ENCODE measurements around the gene HOXB9. TPM values are rescaled to one million over a fixed set of nuclear protein-coding genes. Genes with fewer than 3 reads are reported as not detected.

HOXB9 gene
- total RNA-seq, 4 donors from 2014 or later, result 0.17 to 0.38 TPM; not detected in 2

DNA sequence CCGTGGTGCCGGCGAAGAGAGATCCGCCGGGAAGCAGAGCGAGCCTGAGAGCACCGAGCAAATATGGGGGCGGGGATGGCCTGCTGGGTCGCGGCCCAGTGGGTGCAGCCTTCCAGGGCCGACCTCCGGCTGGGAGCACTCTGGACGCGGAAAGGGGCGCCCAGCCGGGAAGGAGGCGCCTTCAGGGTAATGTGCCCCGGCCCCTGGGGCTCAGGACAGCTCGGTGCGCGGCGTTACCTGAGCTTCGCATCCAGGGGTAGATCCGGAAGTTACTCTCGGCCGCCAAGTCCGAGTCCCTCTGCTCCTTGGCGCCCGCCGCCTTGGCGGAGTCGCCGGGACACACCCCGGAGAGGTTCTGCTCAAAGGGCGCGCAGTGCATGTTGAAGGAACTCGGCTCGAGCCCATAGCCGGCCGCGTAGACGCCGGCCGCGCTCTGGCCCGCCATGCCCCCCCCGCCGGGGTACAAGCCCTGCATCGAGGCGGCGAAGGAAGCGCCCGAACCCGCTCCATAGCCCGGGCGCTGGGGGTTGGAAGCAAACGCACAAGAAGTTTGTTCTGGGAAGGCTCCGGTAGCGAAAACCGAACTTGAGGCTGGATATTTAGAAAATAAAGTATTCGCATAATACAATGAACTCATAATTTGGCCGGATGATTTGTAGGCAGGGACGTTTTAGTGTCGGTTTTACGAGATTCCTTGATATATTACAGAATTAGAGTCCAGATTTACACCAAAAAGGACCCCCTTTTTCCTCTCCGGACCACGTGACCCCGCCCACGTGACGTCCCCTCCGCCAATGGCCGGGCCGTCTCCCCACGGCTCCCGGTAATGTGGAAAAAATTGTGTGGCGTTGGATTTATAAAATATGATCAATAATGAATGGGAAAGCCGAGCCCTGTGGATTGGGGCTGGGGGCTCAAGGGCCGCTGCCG lies 15.6 kb downstream of the HOXB9 start, which contains the start of gene HOXB7:
Gene HOXB7, minus strand, starts transcription at position 736 of the 930 bp plus-strand sequence. Its CDS starts 99 bp downstream, at position 637.
- TF ChIP-seq, protein P1, sequence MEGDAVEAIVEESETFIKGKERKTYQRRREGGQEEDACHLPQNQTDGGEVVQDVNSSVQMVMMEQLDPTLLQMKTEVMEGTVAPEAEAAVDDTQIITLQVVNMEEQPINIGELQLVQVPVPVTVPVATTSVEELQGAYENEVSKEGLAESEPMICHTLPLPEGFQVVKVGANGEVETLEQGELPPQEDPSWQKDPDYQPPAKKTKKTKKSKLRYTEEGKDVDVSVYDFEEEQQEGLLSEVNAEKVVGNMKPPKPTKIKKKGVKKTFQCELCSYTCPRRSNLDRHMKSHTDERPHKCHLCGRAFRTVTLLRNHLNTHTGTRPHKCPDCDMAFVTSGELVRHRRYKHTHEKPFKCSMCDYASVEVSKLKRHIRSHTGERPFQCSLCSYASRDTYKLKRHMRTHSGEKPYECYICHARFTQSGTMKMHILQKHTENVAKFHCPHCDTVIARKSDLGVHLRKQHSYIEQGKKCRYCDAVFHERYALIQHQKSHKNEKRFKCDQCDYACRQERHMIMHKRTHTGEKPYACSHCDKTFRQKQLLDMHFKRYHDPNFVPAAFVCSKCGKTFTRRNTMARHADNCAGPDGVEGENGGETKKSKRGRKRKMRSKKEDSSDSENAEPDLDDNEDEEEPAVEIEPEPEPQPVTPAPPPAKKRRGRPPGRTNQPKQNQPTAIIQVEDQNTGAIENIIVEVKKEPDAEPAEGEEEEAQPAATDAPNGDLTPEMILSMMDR (IDR thresholded peaks at IDR 0.05; ENCODE audit: low read depth), result no peak

DNA sequence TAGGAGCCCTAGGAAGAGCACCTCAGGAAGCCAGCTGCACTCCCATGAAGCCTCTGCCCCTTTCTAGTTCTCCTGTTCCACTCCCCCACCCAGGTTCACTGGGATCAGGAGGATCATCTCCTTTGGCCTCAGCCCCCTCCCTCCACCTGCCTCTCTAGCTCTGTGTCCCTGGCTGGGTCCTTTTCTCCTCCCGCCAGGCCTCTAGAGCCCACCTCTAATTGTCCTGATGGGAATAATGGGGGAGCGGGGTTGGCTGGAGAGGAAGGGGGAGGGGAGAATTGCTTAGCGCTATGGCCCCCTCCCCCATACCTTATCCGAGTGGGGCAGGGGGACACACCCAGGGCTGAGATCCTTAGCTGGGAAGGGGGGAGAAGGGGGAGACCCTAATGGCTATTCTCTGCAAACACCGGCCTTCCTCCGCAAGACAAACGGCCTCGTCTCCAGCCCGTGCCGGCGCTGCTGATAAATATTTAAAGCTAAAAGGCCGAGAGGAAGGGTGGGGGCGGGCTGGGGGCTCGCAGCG lies 16.3 kb downstream of the HOXB9 start:
- TF ChIP-seq, protein P1 (IDR thresholded peaks at IDR 0.05; ENCODE audit: low read depth), result no peak

DNA sequence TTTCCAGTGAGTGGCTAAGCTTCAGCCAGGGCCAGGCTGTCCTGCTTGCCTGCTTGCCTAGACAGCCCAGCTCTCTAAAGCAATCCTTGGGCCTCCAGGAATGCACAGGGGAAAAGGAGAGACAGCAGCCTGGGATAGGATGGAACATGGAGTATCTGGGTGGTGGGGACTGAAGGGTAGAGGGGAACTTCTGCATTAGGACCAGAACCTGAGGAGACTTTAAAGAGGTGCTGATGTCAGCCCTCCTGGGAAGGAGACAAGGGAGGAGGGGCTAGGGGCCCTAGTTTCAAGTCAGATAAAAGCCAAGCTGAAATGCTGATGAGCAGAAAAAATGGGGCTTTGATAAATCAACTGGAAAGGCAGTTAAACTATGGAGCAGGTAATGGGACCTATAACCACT lies 17.1 kb downstream of the HOXB9 start:
- TF ChIP-seq, protein P1 (IDR thresholded peaks at IDR 0.05; ENCODE audit: low read depth), result no peak

DNA sequence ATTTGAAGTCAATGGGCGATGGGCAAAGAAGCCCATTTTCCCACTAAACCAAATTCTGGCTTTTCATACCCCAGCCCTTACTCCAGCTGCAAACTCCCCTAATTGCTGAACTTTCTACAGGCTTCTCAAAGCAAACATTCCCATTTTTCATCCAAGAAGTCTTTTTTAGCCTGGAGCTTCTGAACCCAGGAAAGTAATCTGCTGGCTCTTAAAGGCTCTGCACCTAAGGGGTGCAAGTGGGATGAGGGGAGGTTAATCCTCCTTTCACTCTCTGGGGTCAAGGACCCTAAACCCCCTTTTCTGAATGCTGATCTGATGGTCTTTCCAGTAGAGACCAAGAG lies 17.7 kb downstream of the HOXB9 start:
- TF ChIP-seq, protein P1 (IDR thresholded peaks at IDR 0.05; ENCODE audit: low read depth), result no peak

DNA sequence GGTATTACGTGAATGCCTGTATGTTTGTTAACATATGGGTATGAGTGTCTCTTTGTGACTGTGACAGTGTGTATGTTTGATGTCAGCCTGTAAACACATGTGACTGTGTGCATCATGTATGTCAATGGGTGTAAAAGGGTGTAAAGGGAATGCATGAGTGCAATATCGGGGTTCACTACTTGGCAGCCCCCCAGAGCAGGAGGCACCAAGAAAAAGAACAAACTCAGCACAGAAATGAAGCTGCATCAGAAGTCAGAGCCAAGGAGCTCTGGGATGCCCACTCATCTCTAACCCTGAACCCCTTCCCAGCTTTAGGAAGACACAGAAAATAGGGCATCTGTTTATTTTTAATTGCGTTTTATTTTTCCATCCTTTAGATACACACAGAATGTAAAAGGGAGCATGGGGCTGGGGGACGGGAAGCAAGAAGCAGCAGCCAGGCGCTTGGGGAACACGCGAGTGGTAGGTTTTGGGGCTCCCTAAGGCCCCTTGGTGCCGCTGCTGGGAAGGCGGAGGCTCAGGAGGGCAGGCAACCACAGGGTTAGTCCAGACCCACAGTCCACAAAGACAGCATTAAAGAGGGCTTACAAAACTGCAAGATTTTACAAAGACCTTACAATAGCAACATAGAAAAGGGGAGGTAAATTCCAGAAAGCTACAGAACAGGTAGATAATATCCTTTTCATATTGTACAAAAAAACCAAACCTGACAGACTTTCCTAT lies 19.1 kb downstream of the HOXB9 start:
- TF ChIP-seq, protein P1 (IDR thresholded peaks at IDR 0.05; ENCODE audit: low read depth), result no peak

DNA sequence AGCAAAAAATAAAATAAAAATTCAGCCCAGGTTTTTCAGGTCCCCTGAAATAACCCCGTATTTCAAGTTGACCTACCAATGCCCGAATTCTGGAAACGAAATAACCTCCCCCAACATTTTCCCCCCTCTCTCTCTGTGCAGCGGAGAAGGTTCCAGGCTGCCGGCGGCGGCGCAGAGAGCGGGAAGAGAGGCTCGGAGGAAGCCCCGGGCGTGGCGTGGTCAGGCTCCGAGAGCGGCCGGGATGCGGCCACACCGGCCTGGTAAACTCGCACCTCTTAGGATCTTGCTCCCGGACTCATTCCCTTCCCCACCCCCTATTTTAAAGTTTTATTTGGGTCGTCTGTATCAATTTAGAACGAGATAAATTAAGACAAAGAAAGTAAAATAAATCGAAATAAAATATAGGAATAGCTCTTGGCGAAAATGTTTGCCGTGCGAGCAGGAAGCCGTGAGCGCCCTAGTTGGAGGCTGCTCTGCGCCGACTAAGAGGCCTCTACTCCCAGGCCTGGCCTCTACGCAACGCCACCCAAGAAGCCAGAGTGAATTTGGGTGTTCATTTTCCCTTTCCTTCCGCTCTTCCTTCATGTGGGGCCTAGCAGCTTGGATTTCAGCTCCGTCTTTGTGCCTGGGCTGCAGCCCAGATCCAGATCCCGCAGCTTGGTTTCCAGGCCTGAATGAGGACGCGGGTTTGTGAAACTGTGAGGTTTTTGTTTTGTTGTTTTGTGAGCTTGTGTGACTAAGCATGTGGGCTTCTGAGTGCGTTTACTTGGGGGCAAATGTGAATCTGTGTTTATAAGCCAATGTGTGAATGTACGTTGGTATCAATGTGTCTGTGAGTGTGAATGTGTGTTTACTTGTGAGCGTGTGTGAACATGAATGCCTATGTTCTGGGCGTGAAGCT lies 19.9 kb downstream of the HOXB9 start:
- TF ChIP-seq, protein P1 (IDR thresholded peaks at IDR 0.05; ENCODE audit: low read depth), result no peak

Data from subcutaneous adipose tissue (tissue), 4 donors.